Neutrophil (primary cell): ENCODE results near the gene SH3RF3.

Experiments used
- H3K27ac ChIP-seq: fragments of 200-600 bp; sonication (generic); 2 replicates; pipeline ENCODE4 v1.5.1; 2016; ENCODE audit warnings: mild to moderate bottlenecking, moderate library complexity
- H3K27me3 ChIP-seq: fragments of 200-600 bp; sonication (generic); 2 replicates; pipeline ENCODE4 v1.6.0; 2016; ENCODE audit warnings: mild to moderate bottlenecking
- H3K36me3 ChIP-seq: fragments of 200-600 bp; sonication (generic); 2 replicates; pipeline ENCODE4 v1.5.1; 2017
- H3K4me1 ChIP-seq, 2 experiments: fragments of 200-600 bp in 1 of 2; sonication (generic) in 1 of 2; 1 replicate in 1 of 2; 2 replicates in 1 of 2; pipeline versions ENCODE4 v1.5.1 to v1.6.1; 2013 to 2016; ENCODE audit warnings: low read depth in 1 of 2, low read length in 1 of 2, mild to moderate bottlenecking in 1 of 2, moderate library complexity in 1 of 2; ENCODE audit not compliant: control insufficient read depth in 1 of 2, insufficient read depth in 1 of 2
- H3K4me3 ChIP-seq, 2 experiments: fragments of 200-600 bp in 1 of 2; sonication (generic) in 1 of 2; 1 replicate in 1 of 2; 2 replicates in 1 of 2; pipeline ENCODE4 v1.5.1; 2013 to 2016; ENCODE audit warnings: low read depth in 1 of 2, low read length in 1 of 2, mild to moderate bottlenecking in 1 of 2, moderate library complexity in 1 of 2
- H3K9me3 ChIP-seq: fragments of 200-600 bp; sonication (generic); 2 replicates; pipeline ENCODE4 v1.5.1; 2016
- CTCF ChIP-seq: fragments of 200-600 bp; sonication (generic); IDR thresholded peaks from 2 replicates; pipeline ENCODE4 v1.5.1; 2016; ENCODE audit warnings: antibody characterized with exemption

The SH3RF3 gene

DNA sequence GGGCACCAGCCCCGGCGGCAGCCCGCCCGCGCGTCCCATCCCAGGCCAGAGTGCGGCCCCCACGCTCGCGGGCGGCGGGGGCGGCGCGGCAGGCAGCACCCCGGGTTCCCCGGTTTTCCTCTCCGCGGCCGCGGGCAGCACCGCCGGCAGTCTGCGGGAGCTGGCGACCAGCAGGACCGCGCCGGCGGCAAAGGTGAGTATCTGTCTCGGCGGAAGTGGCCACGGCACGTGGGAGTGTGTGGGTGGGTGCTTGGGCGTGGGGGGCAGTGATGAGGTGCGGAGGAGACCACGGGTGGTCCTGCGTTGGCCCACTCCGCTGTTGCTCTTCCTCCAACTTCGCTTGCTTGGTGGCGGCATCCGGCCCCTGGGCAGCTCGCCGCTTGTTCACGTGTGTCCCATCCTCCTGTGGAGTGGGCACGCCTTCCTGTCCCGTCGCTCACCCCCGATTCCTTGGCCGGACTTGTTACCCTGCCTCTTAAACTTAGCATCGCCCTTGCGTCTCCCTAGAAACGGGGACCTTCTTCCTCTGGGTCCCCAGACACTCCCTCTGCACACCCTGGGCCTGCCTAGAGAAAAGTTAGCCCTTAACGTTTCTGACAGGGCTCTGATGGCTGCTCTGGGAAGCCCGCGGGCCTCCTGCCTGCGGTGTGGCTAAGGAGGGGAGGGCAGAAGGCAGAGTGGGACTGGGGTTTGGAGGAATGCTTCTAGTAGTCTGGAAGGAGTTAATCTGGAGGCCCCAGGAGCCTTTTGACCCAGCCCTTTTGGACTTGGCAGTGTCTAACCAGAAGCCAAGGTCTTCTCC is 1.1 kb downstream of the SH3RF3 start:
- TF ChIP-seq CTCF: no peak
- peaks cover 29 to 30% of the 10 kb centered on the region in 2 experiments for H3K4me1 ChIP-seq
- H3K4me3 ChIP-seq: peak overlapping the region; percentile 88 to 90
- no peaks in the 10 kb centered on the region for H3K36me3 ChIP-seq
- H3K27me3 ChIP-seq: peaks cover 85% of the 10 kb centered on the region
- H3K27ac ChIP-seq: peak overlapping the region; percentile 73
- no peaks in the 10 kb centered on the region for H3K9me3 ChIP-seq

DNA sequence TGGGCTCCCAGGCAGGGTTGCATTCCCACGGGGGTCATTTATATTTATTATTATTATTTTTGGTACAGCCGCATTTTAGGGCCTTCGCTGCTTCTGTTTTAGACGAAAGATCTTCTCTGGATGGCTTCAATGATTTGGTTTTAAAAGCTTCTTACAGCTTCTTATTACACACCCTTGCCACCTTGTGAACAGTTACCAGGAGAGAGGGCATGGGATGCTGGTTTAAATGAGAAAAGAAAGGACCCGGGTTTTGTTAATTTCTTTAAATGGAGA is 1.7 kb downstream of the SH3RF3 start:
- H3K4me1 ChIP-seq: peaks cover 29 to 30% of the 10 kb centered on the region in 2 experiments
- peaks cover 87% of the 10 kb centered on the region for H3K27me3 ChIP-seq
- H3K36me3 ChIP-seq: no peaks in the 10 kb centered on the region
- H3K9me3 ChIP-seq: no peaks in the 10 kb centered on the region
- no peak overlapping the region for H3K27ac ChIP-seq
- TF ChIP-seq CTCF: no peak
- H3K4me3 ChIP-seq: peak overlapping the region; percentile 88 to 90

GRCh38 chr2:109131777-109132176 is 2.8 kb downstream of the SH3RF3 start:
- Histone ChIP-seq H3K27ac (no peak overlapping the region), H3K9me3 (no peaks in the 10 kb centered on the region), H3K4me3 (peak overlapping the region in 1 of 2 experiments; percentile 88), H3K27me3 (peaks cover 82% of the 10 kb centered on the region), H3K4me1 (peaks cover 29 to 30% of the 10 kb centered on the region in 2 experiments), H3K36me3 (no peaks in the 10 kb centered on the region)
- TF ChIP-seq CTCF: no peak

DNA sequence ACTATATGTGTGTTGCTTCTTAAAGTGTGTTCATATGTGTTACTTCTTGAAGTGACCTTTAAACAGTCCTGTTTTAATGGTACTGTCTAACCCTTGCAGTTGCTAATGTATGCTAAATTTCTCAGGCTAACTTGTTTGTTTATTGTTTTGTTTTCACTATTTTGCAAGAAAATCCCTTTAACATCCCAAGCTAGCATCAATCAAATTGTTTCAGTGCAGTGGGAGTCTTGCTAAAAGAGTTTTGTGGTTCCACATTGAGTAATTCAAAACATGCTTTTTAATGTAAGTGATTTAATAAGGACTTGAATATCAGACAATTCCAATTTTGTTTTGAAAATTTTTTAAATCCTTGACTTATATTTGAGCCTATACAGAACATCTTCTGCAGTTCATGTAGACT is 3.6 kb downstream of the SH3RF3 start:
- no peak overlapping the region for H3K4me3 ChIP-seq
- no peaks in the 10 kb centered on the region for H3K36me3 ChIP-seq
- no peaks in the 10 kb centered on the region for H3K9me3 ChIP-seq
- no peak for TF ChIP-seq CTCF
- peaks cover 74% of the 10 kb centered on the region for H3K27me3 ChIP-seq
- no peak overlapping the region for H3K27ac ChIP-seq
- peaks cover 25 to 29% of the 10 kb centered on the region in 2 experiments for H3K4me1 ChIP-seq

GRCh38 chr2:109133746-109134145 is 4.7 kb downstream of the SH3RF3 start:
- no peak overlapping the region for H3K4me3 ChIP-seq
- TF ChIP-seq CTCF: no peak
- H3K4me1 ChIP-seq: peaks cover 21 to 24% of the 10 kb centered on the region in 2 experiments
- H3K27me3 ChIP-seq: peaks cover 70% of the 10 kb centered on the region
- H3K36me3 ChIP-seq: no peaks in the 10 kb centered on the region
- no peak overlapping the region for H3K27ac ChIP-seq
- no peaks in the 10 kb centered on the region for H3K9me3 ChIP-seq
